GM21619 (cell line): ENCODE results near the gene KIF18B.

Experiments
- ATAC-seq: cut with Tn5 transposase; IDR thresholded peaks from one replicate; pipeline ENCODE4 v1.9.1; 2021; ENCODE audit not compliant: unreplicated experiment

The KIF18B gene

DNA sequence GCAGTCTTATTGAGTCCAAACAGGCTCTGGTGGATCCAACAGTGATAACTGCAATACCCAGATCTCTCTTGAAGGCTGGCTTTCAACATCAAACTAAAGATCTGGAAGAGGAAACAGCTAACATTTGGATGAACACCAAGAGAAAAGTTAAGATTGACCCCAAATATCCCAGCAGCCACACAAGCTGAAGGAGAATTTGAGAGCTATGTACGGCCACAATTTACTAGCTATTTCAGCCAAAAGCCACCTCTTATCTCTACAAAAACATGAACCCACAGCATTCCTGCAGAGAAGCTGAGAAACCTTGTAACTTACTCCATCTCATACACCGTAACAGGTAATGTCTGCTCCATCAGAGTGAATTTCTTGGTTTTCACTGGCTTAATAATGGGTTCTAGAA, 62.6 kb downstream of the KIF18B start:
- no peak for ATAC-seq

DNA sequence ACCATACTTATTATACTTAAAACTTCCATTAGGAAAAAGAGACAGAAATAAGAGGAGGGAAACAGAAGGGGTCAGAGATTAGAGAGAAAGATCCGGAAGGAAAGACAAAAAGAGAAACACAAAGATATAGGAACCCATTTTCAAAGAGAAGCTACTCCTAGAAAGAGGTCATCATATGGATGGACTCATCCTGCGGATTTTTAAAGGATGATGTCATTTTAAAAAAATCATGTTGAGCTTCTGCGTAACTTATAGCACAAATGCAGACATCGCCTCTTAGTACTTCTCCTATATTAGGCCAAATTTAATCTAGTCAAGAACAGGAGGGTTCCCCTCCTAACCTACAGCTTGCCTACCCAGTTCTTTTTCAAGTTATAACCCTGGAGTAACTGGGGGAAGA, 66.4 kb downstream of the KIF18B start:
- no peak for ATAC-seq

GRCh38 chr17:44880062-44880461, 67.5 kb downstream of the KIF18B start:
- no peak for ATAC-seq

GRCh38 chr17:44879376-44879775, 68.2 kb downstream of the KIF18B start:
- no peak for ATAC-seq

GRCh38 chr17:44878627-44879221, 68.8 kb downstream of the KIF18B start:
- ATAC-seq: no peak

GRCh38 chr17:44877121-44877520, 70.5 kb downstream of the KIF18B start:
- ATAC-seq: no peak

- no peak for ATAC-seq
Observed at GRCh38 chr17:44875761-44876160, 71.8 kb downstream of the KIF18B start.
